GM03348 (cell line): ENCODE results near the gene FBXO22.
"Not testable (repeated sequence)": the region's sequence is repeated elsewhere in the genome, so short reads cannot be mapped to it uniquely, and the experiment has no call there.

ENCODE experiments used
- DNase-seq: peaks from one replicate; pipeline ENCODE4 v3.0.0; 2012; ENCODE audit warnings: low spot score

FBXO22 gene

DNA sequence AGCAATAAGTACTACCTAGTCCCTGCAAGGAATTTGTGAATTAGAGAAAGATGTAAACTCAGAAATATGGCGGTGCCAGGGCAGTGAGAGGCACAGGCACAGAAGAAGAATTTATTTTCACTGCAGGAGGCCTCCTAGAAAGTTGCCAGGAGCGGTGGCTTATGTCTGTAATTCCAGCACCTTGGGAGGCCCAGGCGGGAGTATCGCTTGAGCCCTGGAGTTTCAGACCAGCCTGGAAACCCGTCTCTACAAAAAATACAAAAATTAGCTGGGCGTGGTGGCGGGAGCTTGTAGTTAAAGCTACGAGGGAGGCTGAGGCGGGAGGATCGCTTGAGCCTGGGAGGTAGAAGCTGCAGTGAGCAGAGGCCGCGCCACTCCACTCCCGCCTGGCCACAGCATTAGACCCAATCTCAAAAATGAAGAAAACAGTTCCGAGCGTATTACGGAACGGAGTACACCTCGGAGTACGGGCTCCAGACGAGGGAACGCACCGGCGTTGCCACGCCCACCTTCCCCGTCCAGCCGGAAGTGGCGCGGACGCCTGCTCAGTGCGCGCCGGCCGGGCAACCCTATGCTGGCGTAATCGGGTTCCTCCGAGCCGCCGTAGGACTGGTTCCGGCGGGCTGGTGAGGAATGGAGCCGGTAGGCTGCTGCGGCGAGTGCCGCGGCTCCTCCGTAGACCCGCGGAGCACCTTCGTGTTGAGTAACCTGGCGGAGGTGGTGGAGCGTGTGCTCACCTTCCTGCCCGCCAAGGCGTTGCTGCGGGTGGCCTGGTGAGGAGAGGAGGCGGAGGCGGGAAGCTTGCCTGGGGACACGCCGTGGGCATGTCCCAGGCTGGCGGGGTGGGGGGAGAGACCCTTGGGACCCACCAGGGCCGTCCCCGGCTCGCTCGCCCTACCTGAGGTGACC is at the start of gene FBXO22:
Gene FBXO22, plus strand, starts transcription at position 548 of the 909 bp plus-strand sequence. Its CDS starts 86 bp downstream, at position 634.
- peak; percentile 95 for DNase-seq

GRCh38 chr15:75857886-75858285 is 45.8 kb upstream of the FBXO22 start:
- DNase-seq: no peak

DNA sequence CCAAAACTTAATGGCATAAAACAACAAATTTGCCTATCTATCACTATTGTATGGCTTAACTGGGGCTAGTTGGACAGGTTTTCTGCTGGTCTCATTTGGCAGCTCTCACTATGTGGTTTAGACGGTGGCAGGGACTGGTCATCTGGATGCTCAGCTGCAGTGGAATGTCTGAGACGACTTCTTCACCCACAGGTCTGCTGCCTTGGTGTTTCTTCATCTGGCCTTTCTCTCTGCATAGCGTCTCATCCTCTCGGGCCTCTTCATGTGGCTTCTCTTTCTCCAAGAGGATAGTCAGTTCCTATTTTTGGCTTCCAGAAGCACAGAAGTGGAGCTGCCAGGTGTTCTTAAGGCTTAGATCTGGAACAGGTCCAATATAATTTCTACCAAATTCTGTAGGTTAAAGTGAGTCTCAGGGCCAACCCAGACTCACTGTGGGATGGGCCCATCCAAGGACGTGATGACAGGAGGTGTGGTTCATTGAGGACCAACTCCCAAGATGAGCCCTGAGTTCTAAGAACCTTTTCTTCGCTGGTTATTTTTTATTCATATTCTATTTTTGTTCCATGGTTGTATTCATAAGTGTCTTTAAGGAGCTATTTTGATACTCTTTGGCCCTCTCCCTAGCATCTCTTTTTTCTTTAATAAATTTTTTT is 41.8 kb upstream of the FBXO22 start:
- peak; percentile 9 for DNase-seq

- DNase-seq: no peak
Measured at GRCh38 chr15:75862796-75863195, 40.9 kb upstream of the FBXO22 start.

GRCh38 chr15:75864213-75865059 is 39.2 kb upstream of the FBXO22 start:
- no peak for DNase-seq

- DNase-seq: not testable (repeated sequence)
Measured at GRCh38 chr15:75866045-75866444, 37.6 kb upstream of the FBXO22 start.

- DNase-seq: no peak
Measured at GRCh38 chr15:75866916-75867315, 36.8 kb upstream of the FBXO22 start.

- DNase-seq: no peak
Measured at GRCh38 chr15:75867449-75867848, 36.2 kb upstream of the FBXO22 start.

DNA sequence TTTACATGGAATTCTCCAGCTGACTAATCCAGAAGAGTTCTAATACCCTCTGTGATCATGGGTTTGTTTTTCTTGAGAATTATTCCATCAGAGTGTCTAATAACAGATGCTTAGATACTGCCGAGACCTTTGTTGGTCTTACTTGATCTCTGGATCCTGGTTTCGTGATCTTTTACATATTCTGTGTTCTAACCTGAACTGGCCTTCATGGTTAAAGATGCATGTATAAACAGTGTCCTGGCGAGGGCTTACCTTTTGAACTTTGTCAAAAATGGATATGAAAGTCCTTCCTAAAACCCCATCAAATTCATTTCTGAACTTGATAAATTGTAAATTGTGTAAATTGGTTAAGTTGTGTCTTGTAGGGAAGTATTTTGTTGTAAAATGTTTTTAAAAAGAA is 35.7 kb upstream of the FBXO22 start:
- DNase-seq: no peak

- DNase-seq: no peak
Measured at GRCh38 chr15:75869446-75869845, 34.2 kb upstream of the FBXO22 start.

DNA sequence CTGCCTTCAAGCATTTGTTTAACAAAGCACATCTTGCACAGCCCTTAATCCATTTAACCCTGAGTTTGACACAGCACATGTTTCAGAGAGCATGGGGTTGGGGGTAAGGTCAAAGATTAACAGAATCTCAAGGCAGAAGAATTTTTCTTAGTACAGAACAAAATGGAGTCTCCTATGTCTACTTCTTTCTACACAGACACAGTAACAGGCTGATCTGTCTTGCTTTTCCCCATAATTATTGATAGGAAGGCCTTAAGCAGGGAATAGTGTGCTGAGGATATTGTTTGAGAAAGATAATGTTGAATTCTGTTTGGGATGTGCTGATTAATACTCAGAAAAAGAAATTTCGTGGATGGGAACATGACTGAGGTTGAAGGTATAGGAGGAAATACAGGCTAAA is 32.1 kb upstream of the FBXO22 start:
- not testable (repeated sequence) for DNase-seq

DNA sequence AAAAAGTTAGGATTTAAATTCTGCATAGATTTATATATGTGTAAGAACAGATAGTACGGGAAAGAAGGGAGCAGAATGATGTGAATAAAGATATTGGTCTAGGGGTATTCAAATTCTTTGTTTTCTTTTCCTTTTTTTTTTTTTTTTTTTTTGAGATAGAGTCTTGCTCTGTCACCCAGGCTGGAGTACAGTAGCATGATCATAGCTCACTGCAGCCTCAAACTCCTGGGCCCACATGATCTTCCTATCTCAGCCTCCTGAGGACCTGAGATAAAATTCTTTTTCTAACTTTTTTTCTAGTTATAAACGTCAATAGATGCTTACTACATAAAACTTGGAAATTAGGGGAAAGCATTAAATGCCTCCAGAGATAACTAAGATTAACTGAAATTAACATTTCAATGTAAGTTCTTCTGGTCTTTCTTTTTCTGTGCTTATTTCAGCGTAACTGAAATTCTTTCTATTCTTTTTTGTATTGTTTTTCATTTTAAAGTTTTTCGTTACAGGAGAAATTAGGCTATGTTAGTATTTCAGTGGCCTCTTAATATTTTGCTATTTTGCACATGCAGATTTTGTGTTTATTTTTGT is 31.2 kb upstream of the FBXO22 start:
- no peak for DNase-seq

DNA sequence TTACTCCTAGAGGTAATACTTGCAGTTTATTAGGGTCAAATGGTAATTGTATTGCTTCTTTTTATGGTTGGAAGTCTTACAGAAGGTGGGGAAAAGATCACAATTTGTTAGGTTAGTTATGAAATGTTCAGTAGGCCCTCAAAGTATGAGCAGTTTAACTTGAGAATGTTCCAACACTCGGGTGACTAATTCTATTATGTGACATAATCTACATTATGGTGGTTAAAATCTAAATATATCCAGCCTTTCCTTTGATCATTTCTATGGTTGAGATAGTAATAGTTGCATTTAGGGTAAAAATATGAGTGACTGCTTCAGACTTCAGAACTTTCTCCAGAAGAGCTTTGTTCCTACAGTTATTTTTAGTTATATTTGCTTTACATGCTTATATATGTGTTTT is 19.6 kb upstream of the FBXO22 start:
- peak; percentile 18 for DNase-seq

- DNase-seq: no peak
Measured at GRCh38 chr15:75887178-75887577, 16.5 kb upstream of the FBXO22 start.

GRCh38 chr15:75891895-75892294 is 11.8 kb upstream of the FBXO22 start:
- peak; percentile 69 for DNase-seq

GRCh38 chr15:75895731-75896130 is 7.9 kb upstream of the FBXO22 start:
- DNase-seq: no peak

DNA sequence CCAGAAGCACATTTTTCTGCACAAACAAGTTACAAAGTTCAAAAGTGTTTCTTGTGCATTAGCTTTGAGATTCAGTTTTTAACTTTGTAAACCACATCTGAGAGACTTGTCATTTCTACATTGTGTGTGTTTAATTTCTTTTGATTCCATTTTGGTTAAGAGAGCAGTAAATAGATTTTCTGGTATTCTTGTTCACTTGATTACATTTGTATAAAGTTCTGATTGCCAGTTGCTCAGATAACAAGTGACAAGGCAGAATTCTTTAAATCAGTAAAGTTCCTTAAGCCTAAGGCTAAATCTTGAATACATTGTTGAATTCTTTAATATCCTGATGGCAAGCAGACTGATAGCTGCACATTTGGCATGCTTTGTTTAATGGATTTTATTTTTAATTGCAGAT is 3.1 kb upstream of the FBXO22 start:
- DNase-seq: no peak

GRCh38 chr15:75902129-75902557 is 1.5 kb upstream of the FBXO22 start:
- DNase-seq: no peak

GRCh38 chr15:75905231-75905630 is 1.6 kb downstream of the FBXO22 start:
- DNase-seq: no peak

DNA sequence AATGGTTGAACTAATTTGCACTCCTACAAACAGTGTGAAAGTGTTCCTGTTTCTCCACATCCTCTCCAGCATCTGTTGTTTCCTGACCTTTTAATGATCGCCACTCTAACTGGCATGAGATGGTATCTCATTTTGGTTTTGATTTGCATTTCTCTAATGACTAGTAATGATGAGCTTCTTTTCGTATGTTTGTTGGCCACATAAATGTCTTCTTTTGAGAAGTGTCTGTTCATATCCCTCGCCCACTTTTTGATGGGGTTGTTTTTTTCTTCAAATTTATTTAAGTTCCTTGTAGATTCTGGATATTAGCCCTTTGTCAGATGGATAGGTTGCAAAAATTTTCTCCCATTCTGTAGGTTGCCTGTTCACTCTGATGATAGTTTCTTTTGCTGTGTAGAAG is 6.7 kb downstream of the FBXO22 start:
- not testable (repeated sequence) for DNase-seq

DNA sequence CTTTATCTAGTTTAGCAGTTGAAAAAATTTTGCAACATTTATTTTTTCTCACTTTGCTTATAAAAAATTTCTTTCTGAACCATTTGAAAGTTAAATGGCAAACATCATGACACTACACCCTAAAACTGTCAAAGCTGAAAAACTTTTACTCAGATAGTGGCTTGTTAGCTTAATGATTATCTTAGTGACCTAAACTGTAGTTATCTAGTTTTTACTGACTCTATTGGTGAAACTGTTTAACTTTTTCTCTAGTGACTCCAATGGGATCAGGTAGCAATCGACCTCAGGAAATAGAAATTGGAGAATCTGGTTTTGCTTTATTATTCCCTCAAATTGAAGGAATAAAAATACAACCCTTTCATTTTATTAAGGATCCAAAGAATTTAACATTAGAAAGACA is 13.3 kb downstream of the FBXO22 start:
- DNase-seq: no peak

DNA sequence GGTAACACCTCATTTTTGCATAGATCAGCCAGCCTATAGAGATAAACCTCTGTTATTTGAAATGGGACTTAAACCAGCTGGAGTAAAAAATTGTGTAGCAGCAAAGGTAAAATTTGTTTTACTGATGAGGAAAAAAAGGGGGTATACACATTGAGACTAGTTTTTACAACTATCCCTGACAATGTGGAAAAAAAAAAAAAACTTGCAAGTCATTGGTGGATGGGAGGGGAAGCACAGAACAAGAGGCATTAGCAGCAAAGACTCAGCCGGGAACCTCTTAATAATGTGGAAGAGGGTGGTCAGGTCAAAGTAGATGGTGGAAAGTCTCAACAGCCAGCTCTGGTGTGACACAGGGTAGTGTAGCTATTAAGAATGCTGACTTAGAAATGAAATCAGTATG is 14.5 kb downstream of the FBXO22 start:
- no peak for DNase-seq
